ENCODE measurements around the gene ACTR5. TPM values are rescaled to one million over a fixed set of nuclear protein-coding genes. Genes with fewer than 3 reads are reported as not detected.

ACTR5 gene
- 13.5 and 13.6 TPM in 2 replicates for total RNA-seq (2014; rRNA removed; shearing (Covaris generic))

- DNase-seq (ENCODE audit: low read depth), result peak; percentile 90
Observed at GRCh38 chr20:38748097-38748860, at the start of gene ACTR5. ACTR5 (plus strand) TSS chr20:38748460; CDS start chr20:38748479, 19 bp downstream.

GRCh38 chr20:38698541-38698940 lies 49.7 kb upstream of the ACTR5 start:
- no peak for DNase-seq (ENCODE audit: low read depth)

- no peak for DNase-seq (ENCODE audit: low read depth)
Observed at GRCh38 chr20:38700141-38700540, 48.1 kb upstream of the ACTR5 start.

- DNase-seq (ENCODE audit: low read depth), result no peak
Observed at GRCh38 chr20:38700926-38701325, 47.3 kb upstream of the ACTR5 start.

- no peak for DNase-seq (ENCODE audit: low read depth)
Observed at GRCh38 chr20:38703526-38703925, 44.7 kb upstream of the ACTR5 start.

GRCh38 chr20:38704136-38704535 lies 44.1 kb upstream of the ACTR5 start:
- DNase-seq (ENCODE audit: low read depth), result no peak

- DNase-seq (ENCODE audit: low read depth), result no peak
Observed at GRCh38 chr20:38706509-38706908, 41.8 kb upstream of the ACTR5 start.

GRCh38 chr20:38714308-38714707 lies 34.0 kb upstream of the ACTR5 start:
- DNase-seq (ENCODE audit: low read depth), result no peak

- DNase-seq (ENCODE audit: low read depth), result no peak
Observed at GRCh38 chr20:38715646-38716045, 32.6 kb upstream of the ACTR5 start.

GRCh38 chr20:38722683-38723016 lies 25.6 kb upstream of the ACTR5 start:
- no peak for DNase-seq (ENCODE audit: low read depth)

GRCh38 chr20:38723017-38723847 lies 25.0 kb upstream of the ACTR5 start:
- DNase-seq (ENCODE audit: low read depth), result no peak

- DNase-seq (ENCODE audit: low read depth), result no peak
Observed at GRCh38 chr20:38723848-38724625, 24.2 kb upstream of the ACTR5 start, which contains the start of gene SLC32A1. SLC32A1 (plus strand) TSS chr20:38724486; CDS start chr20:38724725, 239 bp downstream.

GRCh38 chr20:38724626-38725147 lies 23.6 kb upstream of the ACTR5 start:
- DNase-seq (ENCODE audit: low read depth), result no peak

GRCh38 chr20:38725148-38725901 lies 22.9 kb upstream of the ACTR5 start:
- no peak for DNase-seq (ENCODE audit: low read depth)

- DNase-seq (ENCODE audit: low read depth), result peak; percentile 49
Observed at GRCh38 chr20:38725931-38726803, 22.1 kb upstream of the ACTR5 start.

GRCh38 chr20:38726804-38727606 lies 21.3 kb upstream of the ACTR5 start:
- DNase-seq (ENCODE audit: low read depth), result no peak

- DNase-seq (ENCODE audit: low read depth), result no peak
Observed at GRCh38 chr20:38727607-38728190, 20.6 kb upstream of the ACTR5 start.

GRCh38 chr20:38728191-38728781 lies 20.0 kb upstream of the ACTR5 start:
- DNase-seq (ENCODE audit: low read depth), result no peak
